HepG2 (cell line): ENCODE measurements around the gene DEDD2.

ENCODE experiments used
- BHLHE40 ChIP-seq: IDR thresholded peaks from 2 replicates; pipeline ENCODE4 v1.6.1; 2011; ENCODE audit warnings: low read length, improper control_type of control experiment
- CREB1 ChIP-seq, 2 experiments: fragments of 450-650 bp in 1 of 2; IDR thresholded peaks; 2 replicates each; pipeline ENCODE4 v1.6.1; 2016 to 2017; ENCODE audit warnings: control low read depth in 1 of 2, mild to moderate bottlenecking in 1 of 2, missing compliant biosample characterization in 1 of 2, missing genetic modification characterization in 1 of 2
- GABPA ChIP-seq, 2 experiments: IDR thresholded peaks; 2 replicates each; pipeline ENCODE4 v1.6.1; 2011 to 2016; ENCODE audit warnings: low read depth in 2 of 2, low read length in 1 of 2, missing biosample characterization in 1 of 2, missing genetic modification characterization in 1 of 2
- HINFP ChIP-seq: sonication (generic); formaldehyde crosslinking; IDR thresholded peaks from 2 replicates; pipeline ENCODE4 v1.4.0; 2020; ENCODE audit warnings: low read depth, mild to moderate bottlenecking, missing genetic modification reagents
- KDM1A ChIP-seq: IDR thresholded peaks from 2 replicates; pipeline ENCODE4 v1.6.1; 2016; ENCODE audit warnings: missing compliant biosample characterization
- POLR2AphosphoS2 ChIP-seq: IDR thresholded peaks from 2 replicates; pipeline ENCODE4 v1.6.1; 2011; ENCODE audit warnings: low read depth, low read length, improper control_type of control experiment
- RFX5 ChIP-seq: IDR thresholded peaks from 2 replicates; pipeline ENCODE4 v1.6.1; 2011; ENCODE audit warnings: low read depth, low read length, improper control_type of control experiment
- SPEN ChIP-seq: sonication (generic); formaldehyde crosslinking; IDR thresholded peaks from 2 replicates; pipeline ENCODE4 v1.5.1; 2020; ENCODE audit warnings: low read depth, mild to moderate bottlenecking, missing genetic modification reagents
- ZBTB49 ChIP-seq: sonication (generic); formaldehyde crosslinking; IDR thresholded peaks from 2 replicates; pipeline ENCODE4 v1.4.0; 2020; ENCODE audit warnings: missing genetic modification reagents, borderline replicate concordance
- ZNF24 ChIP-seq: fragments of 450-650 bp; IDR thresholded peaks from 2 replicates; pipeline ENCODE4 v1.6.1; 2017; ENCODE audit warnings: antibody characterized with exemption, mild to moderate bottlenecking
- ZNF331 ChIP-seq: sonication (generic); formaldehyde crosslinking; IDR thresholded peaks from 2 replicates; pipeline ENCODE4 v1.4.0; 2020; ENCODE audit warnings: missing genetic modification reagents
- ZNF777 ChIP-seq: sonication (generic); formaldehyde crosslinking; IDR thresholded peaks from 2 replicates; pipeline ENCODE4 v1.4.0; 2020; ENCODE audit warnings: missing genetic modification reagents
- TF ChIP-seq, protein P1 (sequence below): sonication (generic); formaldehyde crosslinking; IDR thresholded peaks from 2 replicates; pipeline ENCODE4 v1.5.0; 2020; ENCODE audit warnings: mild to moderate bottlenecking, missing genetic modification reagents, moderate library complexity
- TF ChIP-seq, protein P2 (sequence below): sonication (generic); formaldehyde crosslinking; IDR thresholded peaks from 2 replicates; pipeline ENCODE4 v1.4.0; 2020; ENCODE audit warnings: mild to moderate bottlenecking, missing genetic modification reagents

DNA sequence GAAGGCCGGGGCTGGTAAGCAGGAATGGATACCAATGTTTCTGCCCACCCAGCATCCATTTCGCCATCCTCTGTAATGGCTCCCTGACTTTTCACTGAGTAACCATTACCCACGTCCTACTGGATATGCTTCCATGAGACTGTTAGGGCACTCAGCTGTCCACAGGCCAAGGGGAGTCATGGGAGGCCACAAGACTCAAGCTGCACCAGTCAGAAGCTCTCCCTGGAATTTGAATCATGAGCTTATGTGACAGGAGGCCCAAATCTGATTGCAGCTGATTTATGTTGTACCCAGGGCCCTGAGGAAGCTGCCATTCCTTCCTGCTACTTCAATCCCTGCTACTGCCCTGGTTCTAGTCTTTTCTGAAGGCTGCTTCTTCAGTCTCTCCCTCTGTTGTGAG lies 28.3 kb downstream of the DEDD2 start:
- TF ChIP-seq HINFP (CRISPR knock-in tag) (no peak), POLR2AphosphoS2 (no peak), ZBTB49 (CRISPR knock-in tag) (no peak), BHLHE40 (no peak), ZNF331 (CRISPR knock-in tag) (no peak), KDM1A (CRISPR knock-in tag) (no peak), ZNF24 (no peak), CREB1 (IDR thresholded peaks at IDR 0.05) (no peak), CREB1 (CRISPR knock-in tag; IDR thresholded peaks at IDR 0.05) (no peak), ZNF777 (CRISPR knock-in tag) (no peak), RFX5 (no peak), SPEN (no peak), GABPA (IDR thresholded peaks at IDR 0.05; ENCODE audit: low read depth, low read length) (no peak), GABPA (CRISPR knock-in tag; IDR thresholded peaks at IDR 0.05; ENCODE audit: low read depth) (no peak)
- TF ChIP-seq, protein P1, sequence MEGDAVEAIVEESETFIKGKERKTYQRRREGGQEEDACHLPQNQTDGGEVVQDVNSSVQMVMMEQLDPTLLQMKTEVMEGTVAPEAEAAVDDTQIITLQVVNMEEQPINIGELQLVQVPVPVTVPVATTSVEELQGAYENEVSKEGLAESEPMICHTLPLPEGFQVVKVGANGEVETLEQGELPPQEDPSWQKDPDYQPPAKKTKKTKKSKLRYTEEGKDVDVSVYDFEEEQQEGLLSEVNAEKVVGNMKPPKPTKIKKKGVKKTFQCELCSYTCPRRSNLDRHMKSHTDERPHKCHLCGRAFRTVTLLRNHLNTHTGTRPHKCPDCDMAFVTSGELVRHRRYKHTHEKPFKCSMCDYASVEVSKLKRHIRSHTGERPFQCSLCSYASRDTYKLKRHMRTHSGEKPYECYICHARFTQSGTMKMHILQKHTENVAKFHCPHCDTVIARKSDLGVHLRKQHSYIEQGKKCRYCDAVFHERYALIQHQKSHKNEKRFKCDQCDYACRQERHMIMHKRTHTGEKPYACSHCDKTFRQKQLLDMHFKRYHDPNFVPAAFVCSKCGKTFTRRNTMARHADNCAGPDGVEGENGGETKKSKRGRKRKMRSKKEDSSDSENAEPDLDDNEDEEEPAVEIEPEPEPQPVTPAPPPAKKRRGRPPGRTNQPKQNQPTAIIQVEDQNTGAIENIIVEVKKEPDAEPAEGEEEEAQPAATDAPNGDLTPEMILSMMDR, result no peak
- TF ChIP-seq, protein P2, sequence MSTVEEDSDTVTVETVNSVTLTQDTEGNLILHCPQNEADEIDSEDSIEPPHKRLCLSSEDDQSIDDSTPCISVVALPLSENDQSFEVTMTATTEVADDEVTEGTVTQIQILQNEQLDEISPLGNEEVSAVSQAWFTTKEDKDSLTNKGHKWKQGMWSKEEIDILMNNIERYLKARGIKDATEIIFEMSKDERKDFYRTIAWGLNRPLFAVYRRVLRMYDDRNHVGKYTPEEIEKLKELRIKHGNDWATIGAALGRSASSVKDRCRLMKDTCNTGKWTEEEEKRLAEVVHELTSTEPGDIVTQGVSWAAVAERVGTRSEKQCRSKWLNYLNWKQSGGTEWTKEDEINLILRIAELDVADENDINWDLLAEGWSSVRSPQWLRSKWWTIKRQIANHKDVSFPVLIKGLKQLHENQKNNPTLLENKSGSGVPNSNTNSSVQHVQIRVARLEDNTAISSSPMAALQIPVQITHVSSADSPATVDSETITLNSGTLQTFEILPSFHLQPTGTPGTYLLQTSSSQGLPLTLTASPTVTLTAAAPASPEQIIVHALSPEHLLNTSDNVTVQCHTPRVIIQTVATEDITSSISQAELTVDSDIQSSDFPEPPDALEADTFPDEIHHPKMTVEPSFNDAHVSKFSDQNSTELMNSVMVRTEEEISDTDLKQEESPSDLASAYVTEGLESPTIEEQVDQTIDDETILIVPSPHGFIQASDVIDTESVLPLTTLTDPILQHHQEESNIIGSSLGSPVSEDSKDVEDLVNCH (CRISPR knock-in tag), result no peak
